Liver (tissue), 9 donors: ENCODE results near the gene EVI5. TPM values are rescaled to one million over a fixed set of nuclear protein-coding genes. Genes with fewer than 3 reads are reported as not detected.

Experiments
- DNase-seq: peaks from one replicate; pipeline ENCODE4 v3.0.0-alpha.2; 2017; ENCODE audit warnings: low spot score
- H3K27ac ChIP-seq, 2 donors: one replicate each; pipeline ENCODE4 v1.7.0; 2013; ENCODE audit warnings: inconsistent platforms in 2 of 2, low read length in 2 of 2, control low read depth in 1 of 2, low read depth in 1 of 2, mild to moderate bottlenecking in 1 of 2
- H3K27me3 ChIP-seq, 4 donors: one replicate each; pipeline versions ENCODE4 v1.6.1 to v1.7.0; 2013; ENCODE audit warnings: low read length in 3 of 4, inconsistent platforms in 1 of 4, mild to moderate bottlenecking in 1 of 4, moderate library complexity in 1 of 4; ENCODE audit not compliant: control insufficient read depth in 4 of 4, insufficient read depth in 4 of 4
- H3K36me3 ChIP-seq, 4 donors: one replicate each; pipeline versions ENCODE4 v1.6.1 to v1.7.0; 2013; ENCODE audit warnings: low read length in 3 of 4, mild to moderate bottlenecking in 3 of 4, low read depth in 1 of 4, moderate library complexity in 1 of 4; ENCODE audit not compliant: control insufficient read depth in 4 of 4, insufficient read depth in 3 of 4
- H3K4me1 ChIP-seq, 4 donors: one replicate each; pipeline versions ENCODE4 v1.6.1 to v1.7.0; 2013; ENCODE audit warnings: low read length in 3 of 4, mild to moderate bottlenecking in 3 of 4, moderate library complexity in 1 of 4; ENCODE audit not compliant: control insufficient read depth in 4 of 4, insufficient read depth in 4 of 4
- H3K4me3 ChIP-seq, 3 donors: one replicate each; pipeline versions ENCODE4 v1.6.1 to v1.7.0; 2013; ENCODE audit warnings: low read length in 3 of 3, control low read depth in 1 of 3, low read depth in 1 of 3, mild to moderate bottlenecking in 1 of 3
- H3K9ac ChIP-seq, 2 donors: one replicate each; pipeline ENCODE4 v1.7.0; 2013; ENCODE audit warnings: low read length in 2 of 2, mild to moderate bottlenecking in 2 of 2, moderate library complexity in 2 of 2, control low read depth in 1 of 2, low read depth in 1 of 2
- H3K9me3 ChIP-seq, 4 donors: one replicate each; pipeline versions ENCODE4 v1.6.1 to v1.7.0; 2013; ENCODE audit warnings: low read length in 3 of 4; ENCODE audit not compliant: control insufficient read depth in 4 of 4
- ATF3 ChIP-seq: IDR thresholded peaks from 2 replicates; pipeline ENCODE4 v1.6.1; 2016; ENCODE audit warnings: antibody characterized with exemption
- CTCF ChIP-seq: fragments of 150-350 bp; IDR thresholded peaks from 2 replicates; pipeline ENCODE4 v1.5.1; 2017; ENCODE audit warnings: improper control_type of control experiment, low read depth, low read length; ENCODE audit not compliant: missing input control
- EGR1 ChIP-seq, 2 donors: IDR thresholded peaks; 2 replicates each; pipeline ENCODE4 v1.6.1; 2016 to 2018; ENCODE audit warnings: antibody characterized with exemption in 2 of 2, low read depth in 2 of 2
- FOXA1 ChIP-seq: IDR thresholded peaks from 2 replicates; pipeline ENCODE4 v1.6.1; 2016; ENCODE audit warnings: antibody characterized with exemption
- FOXA2 ChIP-seq: IDR thresholded peaks from 2 replicates; pipeline ENCODE4 v1.6.1; 2016; ENCODE audit warnings: antibody characterized with exemption
- GABPA ChIP-seq, 2 donors: IDR thresholded peaks in 1 of 2; conservative IDR thresholded peaks in 1 of 2; 2 replicates each; pipeline ENCODE4 v1.6.1; 2016; ENCODE audit warnings: antibody characterized with exemption in 2 of 2, mild to moderate bottlenecking in 1 of 2, moderate library complexity in 1 of 2
- HNF4A ChIP-seq, 2 donors: conservative IDR thresholded peaks; 2 replicates each; pipeline ENCODE4 v1.6.1; 2016; ENCODE audit warnings: antibody characterized with exemption in 2 of 2, mild to moderate bottlenecking in 2 of 2
- HNF4G ChIP-seq: IDR thresholded peaks from 2 replicates; pipeline ENCODE4 v1.6.1; 2016; ENCODE audit warnings: antibody characterized with exemption
- JUND ChIP-seq, 2 donors: IDR thresholded peaks; 2 replicates each; pipeline ENCODE4 v1.6.1; 2016; ENCODE audit warnings: antibody characterized with exemption in 2 of 2
- MAX ChIP-seq: IDR thresholded peaks from 2 replicates; pipeline ENCODE4 v1.6.1; 2016; ENCODE audit warnings: antibody characterized with exemption
- NR2F2 ChIP-seq: IDR thresholded peaks from 2 replicates; pipeline ENCODE4 v1.6.1; 2016; ENCODE audit warnings: antibody characterized with exemption
- RAD21 ChIP-seq, 2 donors: IDR thresholded peaks; 2 replicates each; pipeline ENCODE4 v1.6.1; 2016; ENCODE audit warnings: antibody characterized with exemption in 2 of 2, mild to moderate bottlenecking in 2 of 2
- REST ChIP-seq: IDR thresholded peaks from 2 replicates; pipeline ENCODE4 v1.6.1; 2016; ENCODE audit warnings: antibody characterized with exemption, mild to moderate bottlenecking
- RXRA ChIP-seq, 2 donors: IDR thresholded peaks; 2 replicates each; pipeline ENCODE4 v1.6.1; 2017 to 2018; ENCODE audit warnings: antibody characterized with exemption in 2 of 2, mild to moderate bottlenecking in 1 of 2
- SP1 ChIP-seq: IDR thresholded peaks from 2 replicates; pipeline ENCODE4 v1.6.1; 2018; ENCODE audit warnings: antibody characterized with exemption, mild to moderate bottlenecking
- TAF1 ChIP-seq: conservative IDR thresholded peaks from 2 replicates; pipeline ENCODE4 v1.6.1; 2016; ENCODE audit warnings: antibody characterized with exemption, mild to moderate bottlenecking
- YY1 ChIP-seq: IDR thresholded peaks from 2 replicates; pipeline ENCODE4 v1.6.1; 2016; ENCODE audit warnings: antibody characterized with exemption, mild to moderate bottlenecking
- ZBTB33 ChIP-seq: IDR thresholded peaks from 2 replicates; pipeline ENCODE4 v1.6.1; 2016; ENCODE audit warnings: antibody characterized with exemption
- WGBS: extraction: QIAGEN DNeasy Blood & Tissue Kit; methylation state at CpG from one replicate; pipeline ENCODE4 v1.1.7; 2013; 5-methylcytosine and 5-hydroxymethylcytosine counted together
- polyA plus RNA-seq, 2 donors: library from polyadenylated mRNA; stranded (reverse) in 1 of 2; unstranded in 1 of 2; fragments of 200-250 nt in 1 of 2; fragments of >200 nt in 1 of 2; fragmentation: Nextera tagmentation in 1 of 2; extraction: Ambion mirVana in 1 of 2; gene quantifications; one replicate each; pipeline versions ENCODE4 v1.2.1 to v1.2.3, GENCODE V29; 2013 to 2015
- total RNA-seq, 2 donors: library from RNA; depleted of rRNA; stranded (reverse); fragments of >200 nt; gene quantifications; one replicate each; pipeline ENCODE4 v1.2.3, GENCODE V29; 2014
- donor health status: healthy.
- donor health status: healthy.
- donor health status: healthy.
- donor health status: healthy.
- donor health status: healthy.

Gene EVI5
- total and polyA plus RNA-seq, 4 donors, result 4.0 to 35.9 (median 19.1) TPM

GRCh38 chr1:92832537-92833114, 47.7 kb upstream of the EVI5 start:
- Histone ChIP-seq H3K9me3 (no peaks in the 10 kb centered on the region), H3K27me3 (no peaks in the 10 kb centered on the region), H3K4me3 (peak overlapping the region; percentile 72 to 95 (median 93)), H3K9ac (peak overlapping the region; percentile 83 to 99), H3K36me3 (peaks cover 3 to 33% (median 28%) of the 10 kb centered on the region in 4 donors), H3K27ac (peak overlapping the region; percentile 91 to 93), H3K4me1 (peaks cover 5 to 14% (median 7%) of the 10 kb centered on the region in 4 donors)
- under 1% methylated on average over 19 of the region's 19 CpGs for WGBS
- DNase-seq, result no peak
- TF ChIP-seq ATF3 (no peak), GABPA (IDR thresholded peaks at IDR 0.05 in 1 of 2, conservative IDR thresholded peaks at IDR 0.05 in 1 of 2) (no peak), FOXA1 (no peak), HNF4G (no peak), EGR1 (IDR thresholded peaks at IDR 0.05; ENCODE audit: low read depth in 2 of 2) (no peak), YY1 (no peak), CTCF (no peak), TAF1 (no peak), SP1 (no peak), RXRA (IDR thresholded peaks at IDR 0.05) (no peak), FOXA2 (no peak), ZBTB33 (no peak), JUND (IDR thresholded peaks at IDR 0.05) (no peak), NR2F2 (no peak), HNF4A (conservative IDR thresholded peaks at IDR 0.05) (no peak)

GRCh38 chr1:92831762-92832536, 47.0 kb upstream of the EVI5 start, which contains the start of gene RPL5:
Gene RPL5, plus strand, starts transcription at chr1:92832040. Its CDS starts 75 bp downstream, at chr1:92832115.
- no peaks in the 10 kb centered on the region for H3K27me3 ChIP-seq
- peaks cover 3 to 27% (median 21%) of the 10 kb centered on the region in 4 donors for H3K36me3 ChIP-seq
- peak within 1 kb of the TSS; percentile 91 to 93 for H3K27ac ChIP-seq
- peaks cover 5 to 14% (median 7%) of the 10 kb centered on the region in 4 donors for H3K4me1 ChIP-seq
- peak within 1 kb of the TSS; percentile 83 to 99 for H3K9ac ChIP-seq
- peak within 1 kb of the TSS; percentile 72 to 95 (median 93) for H3K4me3 ChIP-seq
- DNase-seq, result peak; percentile 97
- H3K9me3 ChIP-seq, result no peaks in the 10 kb centered on the region
- WGBS, result under 1% methylated on average over 57 of the region's 57 CpGs
- TF ChIP-seq ATF3, result no peak
- peak; percentile 18 for TF ChIP-seq EGR1 (IDR thresholded peaks at IDR 0.05; ENCODE audit: low read depth in 2 of 2)
- TF ChIP-seq ZBTB33, result peak; percentile 92
- TF ChIP-seq HNF4G, result no peak
- TF ChIP-seq NR2F2, result peak; percentile 77
- TF ChIP-seq YY1, result peak; percentile 99
- TF ChIP-seq RXRA (IDR thresholded peaks at IDR 0.05), result peak; percentile 73 to 94
- peak; percentile 94 for TF ChIP-seq MAX
- TF ChIP-seq JUND (IDR thresholded peaks at IDR 0.05), result peak in 1 of 2 donors; percentile 28
- peak; percentile 71 to 80 for TF ChIP-seq RAD21 (IDR thresholded peaks at IDR 0.05)
- peak; percentile 96 for TF ChIP-seq REST
